OCI-M1 (cell line): ENCODE measurements around the gene FRMD5.
"Not testable (repeated sequence)": the region's sequence is repeated elsewhere in the genome, so short reads cannot be mapped to it uniquely, and the experiment has no call there.

ENCODE experiments used
- DNase-seq: peaks from one replicate; lab custom pipeline; 2025; lab: John Stamatoyannopoulos, UW

Gene FRMD5

GRCh38 chr15:44195151-44195740 lies at the start of gene FRMD5:
Gene FRMD5 (minus strand): TSS chr15:44195271.
- DNase-seq = no peak

DNA sequence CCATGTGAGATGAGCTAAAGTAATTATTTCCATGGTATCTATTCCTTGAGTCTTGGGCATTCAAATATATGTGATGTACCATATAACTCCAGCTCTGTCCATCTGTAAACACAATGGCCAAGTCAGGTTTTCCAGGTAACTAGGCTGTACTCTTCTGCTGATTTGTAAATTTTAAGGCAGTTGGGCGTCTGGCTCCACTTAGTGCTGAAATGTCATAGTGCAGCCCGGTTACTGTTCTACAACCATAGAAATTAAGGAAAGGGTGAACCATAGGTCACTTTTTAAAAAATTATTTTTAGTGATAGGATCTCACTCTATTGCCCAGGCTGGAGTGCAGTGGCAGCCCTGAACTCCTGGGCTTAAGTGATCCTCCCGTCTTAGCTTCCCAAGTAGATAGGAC lies 48.8 kb upstream of the FRMD5 start:
- DNase-seq = no peak

DNA sequence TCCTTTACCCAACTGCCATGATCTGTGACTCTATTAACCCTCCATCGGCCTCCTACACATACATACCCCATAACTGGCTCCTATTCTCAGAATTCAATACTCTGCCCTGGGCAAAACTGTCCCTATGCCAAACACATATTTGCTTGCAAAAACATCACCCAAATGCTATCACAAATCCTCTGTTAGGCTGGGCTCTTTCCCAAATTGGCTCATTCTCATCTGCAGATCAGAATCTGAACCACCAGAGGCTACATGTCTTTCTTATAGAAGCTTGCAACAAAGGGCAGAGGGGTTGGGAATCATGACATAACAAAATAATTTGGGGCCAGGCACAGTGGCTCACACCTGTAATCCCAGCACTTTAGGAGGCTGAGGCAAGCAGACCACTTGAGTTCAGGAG lies 48.1 kb upstream of the FRMD5 start:
- no peak for DNase-seq

DNA sequence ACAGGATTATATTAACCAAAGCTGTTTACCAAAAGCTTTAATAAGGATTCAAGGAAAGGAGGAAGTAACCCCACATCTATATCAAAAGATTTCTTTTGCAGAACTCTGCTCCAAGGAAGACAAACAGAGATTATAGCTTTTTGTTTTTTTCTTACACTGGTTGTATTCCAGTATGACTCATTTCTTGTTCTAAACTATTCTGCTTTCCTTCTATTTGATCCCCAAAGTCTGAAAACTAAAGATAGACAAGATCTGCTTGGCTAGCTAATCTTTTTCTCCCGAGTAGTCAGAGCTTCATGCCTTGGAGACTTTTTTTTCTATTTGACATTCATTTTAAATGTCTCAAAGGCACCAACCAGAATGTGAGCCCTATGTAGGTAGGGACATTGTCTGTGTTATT lies 36.8 kb upstream of the FRMD5 start:
- no peak for DNase-seq

- DNase-seq = not testable (repeated sequence)
Measured at GRCh38 chr15:44229301-44229700, 34.2 kb upstream of the FRMD5 start.

GRCh38 chr15:44227584-44227983 lies 32.5 kb upstream of the FRMD5 start:
- DNase-seq = no peak

GRCh38 chr15:44227001-44227400 lies 31.9 kb upstream of the FRMD5 start:
- DNase-seq = not testable (repeated sequence)

DNA sequence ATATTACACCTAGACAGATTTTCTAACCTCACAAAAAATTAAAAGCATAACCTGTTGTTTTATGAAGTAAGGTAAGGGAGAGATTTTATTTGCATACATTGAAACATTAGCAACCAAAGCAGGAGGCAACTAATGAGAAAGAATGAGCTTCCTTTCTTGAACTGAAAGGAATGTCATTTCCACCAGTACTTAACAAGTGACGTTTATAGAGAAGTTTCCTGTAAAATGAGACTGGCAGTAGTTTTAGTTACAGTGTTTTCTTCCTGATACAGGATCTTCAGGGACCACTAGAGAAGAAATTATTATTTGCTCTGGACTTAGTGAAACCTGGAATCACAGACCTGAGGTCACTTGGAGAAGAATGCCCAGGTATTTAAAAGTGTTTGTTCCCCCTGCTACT lies 27.4 kb upstream of the FRMD5 start:
- DNase-seq = no peak

GRCh38 chr15:44219073-44219472 lies 24.0 kb upstream of the FRMD5 start:
- DNase-seq = peak; percentile 19

GRCh38 chr15:44216958-44217357 lies 21.9 kb upstream of the FRMD5 start:
- DNase-seq = no peak

GRCh38 chr15:44215594-44215993 lies 20.5 kb upstream of the FRMD5 start:
- no peak for DNase-seq

GRCh38 chr15:44208956-44209355 lies 13.9 kb upstream of the FRMD5 start:
- no peak for DNase-seq

DNA sequence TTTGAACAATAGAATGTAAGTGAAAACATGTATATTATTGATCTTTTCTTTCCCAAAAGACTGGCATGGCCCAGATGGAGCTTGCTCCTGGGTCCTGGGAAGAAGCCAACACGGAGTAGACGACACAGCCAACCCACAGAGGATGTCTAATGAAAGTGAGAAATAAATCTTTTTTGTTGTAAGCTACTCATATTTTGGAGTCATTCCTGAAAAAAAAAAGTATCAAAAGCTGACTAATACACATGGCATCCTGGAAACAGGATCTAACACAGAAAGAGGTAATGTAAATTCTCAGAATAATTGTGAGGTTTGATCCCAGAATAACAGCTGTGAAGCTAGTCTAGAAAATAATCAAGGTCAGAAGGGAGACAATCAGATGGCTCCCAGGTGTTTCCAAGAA lies 12.6 kb upstream of the FRMD5 start:
- DNase-seq = no peak

DNA sequence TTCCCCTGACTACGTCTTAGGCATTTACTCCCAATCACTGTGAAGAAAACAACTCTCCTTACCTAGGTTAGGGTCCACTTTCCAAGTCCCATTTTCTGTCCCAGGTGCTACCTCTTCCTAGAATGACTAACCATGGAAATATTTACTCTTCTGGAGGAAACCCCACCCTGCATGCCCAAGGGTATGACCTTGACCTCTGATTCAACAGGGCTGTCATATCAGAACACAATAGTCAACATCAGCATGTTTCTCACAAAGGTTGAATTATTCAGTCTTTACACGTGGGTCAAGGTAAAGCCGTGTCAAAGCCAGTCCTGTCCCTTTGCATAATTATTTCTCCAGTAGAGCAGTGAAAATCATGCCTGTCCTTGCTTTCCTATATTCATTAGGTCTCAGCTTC lies 4.3 kb upstream of the FRMD5 start:
- no peak for DNase-seq

DNA sequence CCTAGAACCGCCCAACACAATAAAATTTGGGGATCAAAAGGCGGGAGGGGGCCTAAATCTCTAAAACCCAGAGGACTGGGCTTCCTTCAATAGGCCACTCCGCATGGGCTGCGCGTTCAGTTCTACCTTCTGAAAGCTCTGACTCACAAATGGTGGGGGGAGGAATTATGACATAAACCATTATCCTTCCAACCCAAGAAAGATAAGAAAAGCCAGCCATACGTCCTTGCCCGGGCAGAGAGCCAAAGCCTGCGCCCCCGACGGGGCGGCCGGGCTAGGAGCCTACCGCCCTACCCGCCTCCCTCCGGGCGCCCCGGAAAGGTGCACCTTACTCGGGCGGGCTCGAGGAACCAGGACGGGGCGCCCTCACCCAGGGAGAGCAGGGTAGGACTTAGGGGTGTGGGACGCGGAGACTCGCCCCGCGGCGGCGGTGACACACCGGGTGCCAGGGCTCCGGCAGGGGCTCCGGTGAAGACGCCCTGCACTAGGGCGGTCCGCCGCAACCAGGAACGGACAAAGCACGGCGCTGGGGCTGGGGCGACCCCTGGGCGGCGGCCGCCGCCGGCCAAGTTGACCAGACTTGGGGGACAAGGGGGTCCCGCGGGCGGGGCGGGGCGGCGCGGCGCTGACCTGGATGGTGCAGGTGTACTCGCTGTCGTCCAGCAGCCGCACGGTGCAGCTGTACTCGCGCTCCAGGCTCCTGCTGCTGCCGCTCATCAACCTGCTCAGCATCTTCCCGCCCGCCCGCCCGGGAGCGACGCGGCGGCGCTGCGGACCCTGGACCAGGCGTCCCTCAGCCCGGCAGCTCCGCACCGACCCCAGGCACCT lies 534 bp downstream of the FRMD5 start:
- DNase-seq = no peak

GRCh38 chr15:44193651-44194322 lies 1.3 kb downstream of the FRMD5 start:
- DNase-seq = no peak

DNA sequence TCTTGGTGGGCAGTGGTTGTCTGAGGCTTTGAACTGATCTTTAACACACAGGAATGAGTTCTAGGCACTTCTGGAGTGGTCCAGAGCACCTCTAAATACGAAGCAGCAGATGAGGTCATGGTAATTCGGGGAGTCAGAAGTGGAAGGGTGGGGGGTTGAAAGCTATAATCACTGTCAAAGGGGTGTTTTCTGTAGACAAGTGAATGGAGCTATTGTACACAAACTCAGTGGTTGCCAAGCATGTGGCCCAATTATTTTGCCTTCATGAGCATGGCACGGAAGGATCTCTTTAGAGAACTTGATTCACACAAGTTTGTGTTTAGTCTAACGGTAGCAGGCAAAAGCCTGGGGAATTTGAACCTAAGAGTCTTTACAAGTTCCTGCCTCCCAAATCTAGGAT lies 6.3 kb downstream of the FRMD5 start:
- DNase-seq = no peak

- DNase-seq = no peak
Measured at GRCh38 chr15:44186705-44187104, 8.4 kb downstream of the FRMD5 start.

DNA sequence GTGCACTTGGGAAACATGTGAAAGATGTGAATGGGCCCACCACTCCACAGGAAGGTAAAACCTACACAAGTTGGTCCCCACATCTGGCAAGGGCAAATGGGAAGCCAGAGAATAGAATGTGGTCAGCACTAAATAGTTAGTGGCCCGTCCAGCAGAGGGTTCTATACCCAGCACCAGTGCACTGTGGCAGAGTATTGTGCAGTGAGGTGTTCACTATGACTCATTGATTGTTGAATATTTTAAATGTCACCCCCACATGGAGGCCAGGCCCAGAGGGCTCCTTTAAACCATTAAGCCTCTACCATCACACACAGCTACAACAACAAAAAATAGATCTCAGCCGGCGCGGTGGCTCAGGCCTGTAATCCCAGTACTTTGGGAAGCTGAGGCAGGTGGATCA lies 11.7 kb downstream of the FRMD5 start:
- no peak for DNase-seq

- DNase-seq = no peak
Measured at GRCh38 chr15:44181410-44181809, 13.7 kb downstream of the FRMD5 start.

DNA sequence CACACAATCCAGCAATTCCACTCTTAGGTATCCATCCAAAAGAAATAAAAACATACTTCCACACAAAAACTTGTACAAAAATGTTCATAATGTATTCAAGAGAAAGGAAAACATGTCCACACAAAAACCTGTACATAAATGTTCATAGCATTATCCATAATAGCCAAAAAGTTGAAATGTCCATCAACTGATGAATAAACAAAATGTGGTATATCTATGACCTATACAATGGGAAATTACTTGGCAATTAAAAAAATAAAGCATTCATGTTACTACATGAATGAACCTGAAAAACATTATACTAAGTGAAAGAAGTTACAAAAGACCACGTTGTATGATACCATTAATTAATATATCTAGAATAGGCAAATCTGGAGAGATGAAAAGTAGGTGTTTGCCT lies 17.9 kb downstream of the FRMD5 start:
- no peak for DNase-seq

GRCh38 chr15:44173813-44174212 lies 21.3 kb downstream of the FRMD5 start:
- no peak for DNase-seq

GRCh38 chr15:44163370-44163769 lies 31.7 kb downstream of the FRMD5 start:
- no peak for DNase-seq
